ENCODE data around the gene TGFBR1. TPM values are rescaled to one million over a fixed set of nuclear protein-coding genes. Genes with fewer than 3 reads are reported as not detected.

TGFBR1 gene
- total and polyA plus RNA-seq, 2 donors (not counting 1 experiment from before 2014, with no cell fraction given), result 78.5 to 79.1 TPM

DNA sequence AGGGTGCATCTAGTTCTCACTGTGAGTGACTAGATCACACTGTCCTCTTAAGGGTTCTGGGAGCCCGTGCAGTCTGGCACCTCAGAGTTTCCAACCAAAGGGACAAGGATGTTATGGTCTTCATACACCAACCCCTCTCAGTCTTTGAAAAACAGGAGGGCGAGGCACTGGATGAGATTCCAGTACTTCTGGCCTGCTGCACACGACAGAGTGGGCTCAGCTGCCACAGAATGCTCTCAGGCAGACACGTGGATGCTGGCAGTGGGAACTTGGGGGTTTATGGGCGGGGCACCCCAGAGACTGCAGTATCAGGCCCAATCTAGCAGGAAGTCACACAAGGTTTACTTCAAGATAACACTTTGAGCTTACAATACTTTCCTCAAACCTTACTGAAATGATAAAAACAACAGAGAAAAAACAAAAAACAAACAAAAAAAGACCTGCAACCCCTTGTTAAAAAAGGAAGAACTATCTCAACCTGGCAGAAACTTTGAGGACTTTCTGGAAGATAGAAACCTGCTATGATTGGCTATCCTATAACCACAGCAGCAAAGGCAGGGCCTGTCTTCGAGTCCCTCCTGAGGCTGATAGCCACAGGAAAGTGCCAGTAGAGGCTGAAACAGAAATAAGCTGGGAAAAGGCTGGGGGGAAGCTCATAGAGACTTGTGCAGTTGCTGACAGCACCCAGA lies 28.3 kb upstream of the TGFBR1 start:
- Histone ChIP-seq H3K4me3 (replicated peaks in 1 of 4; ENCODE audit: control extremely low read depth in 1 of 4, insufficient read depth in 1 of 4, low read depth in 3 of 4, low read length in 4 of 4) (no peak overlapping the region), H3K27me3 (ENCODE audit: control insufficient read depth, insufficient read depth, low read length) (peaks cover 2% of the 10 kb centered on the region), H4K20me1 (ENCODE audit: control insufficient read depth, extremely low read depth, insufficient read depth, low read length) (no peaks in the 10 kb centered on the region), H3K27ac (ENCODE audit: insufficient read depth, low read length) (no peak overlapping the region), H3K36me3 (ENCODE audit: control insufficient read depth, insufficient read depth, low read length) (no peaks in the 10 kb centered on the region), H2AFZ (ENCODE audit: low read length) (no peak overlapping the region), H3K9ac (ENCODE audit: insufficient read depth, low read length) (no peak overlapping the region), H3K4me2 (ENCODE audit: extremely low read depth, insufficient read depth, low read length) (no peak overlapping the region), H3K79me2 (ENCODE audit: control insufficient read depth, insufficient read depth, low read length) (no peaks in the 10 kb centered on the region), H3K4me1 (ENCODE audit: control insufficient read depth, extremely low read depth, insufficient read depth, low read length) (peaks cover 10% of the 10 kb centered on the region), H3K9me3 (ENCODE audit: control insufficient read depth, insufficient read depth, low read depth, low read length) (no peaks in the 10 kb centered on the region)
- no peak for DNase-seq (ENCODE audit: low read depth in 2 of 2)
- TF ChIP-seq EZH2 (IDR thresholded peaks at IDR 0.05; ENCODE audit: low read length, missing control alignments) (no peak), CTCF (conservative IDR thresholded peaks at IDR 0.05 in 1 of 2, IDR thresholded peaks at IDR 0.05 in 1 of 2; ENCODE audit: low read depth in 1 of 2, low read length in 2 of 2) (no peak)

GRCh38 chr9:99078717-99079116 lies 26.2 kb upstream of the TGFBR1 start:
- TF ChIP-seq EZH2 (IDR thresholded peaks at IDR 0.05; ENCODE audit: low read length, missing control alignments) (no peak), CTCF (conservative IDR thresholded peaks at IDR 0.05 in 1 of 2, IDR thresholded peaks at IDR 0.05 in 1 of 2; ENCODE audit: low read depth in 1 of 2, low read length in 2 of 2) (no peak)
- Histone ChIP-seq H4K20me1 (ENCODE audit: control insufficient read depth, extremely low read depth, insufficient read depth, low read length) (no peaks in the 10 kb centered on the region), H3K9ac (ENCODE audit: insufficient read depth, low read length) (no peak overlapping the region), H2AFZ (ENCODE audit: low read length) (no peak overlapping the region), H3K4me2 (ENCODE audit: extremely low read depth, insufficient read depth, low read length) (no peak overlapping the region), H3K4me1 (ENCODE audit: control insufficient read depth, extremely low read depth, insufficient read depth, low read length) (peaks cover 7% of the 10 kb centered on the region), H3K36me3 (ENCODE audit: control insufficient read depth, insufficient read depth, low read length) (no peaks in the 10 kb centered on the region), H3K4me3 (replicated peaks in 1 of 4; ENCODE audit: control extremely low read depth in 1 of 4, insufficient read depth in 1 of 4, low read depth in 3 of 4, low read length in 4 of 4) (no peak overlapping the region), H3K27ac (ENCODE audit: insufficient read depth, low read length) (no peak overlapping the region), H3K27me3 (ENCODE audit: control insufficient read depth, insufficient read depth, low read length) (peaks cover 7% of the 10 kb centered on the region), H3K9me3 (ENCODE audit: control insufficient read depth, insufficient read depth, low read depth, low read length) (no peaks in the 10 kb centered on the region), H3K79me2 (ENCODE audit: control insufficient read depth, insufficient read depth, low read length) (no peaks in the 10 kb centered on the region)
- no peak for DNase-seq (ENCODE audit: low read depth in 2 of 2)

DNA sequence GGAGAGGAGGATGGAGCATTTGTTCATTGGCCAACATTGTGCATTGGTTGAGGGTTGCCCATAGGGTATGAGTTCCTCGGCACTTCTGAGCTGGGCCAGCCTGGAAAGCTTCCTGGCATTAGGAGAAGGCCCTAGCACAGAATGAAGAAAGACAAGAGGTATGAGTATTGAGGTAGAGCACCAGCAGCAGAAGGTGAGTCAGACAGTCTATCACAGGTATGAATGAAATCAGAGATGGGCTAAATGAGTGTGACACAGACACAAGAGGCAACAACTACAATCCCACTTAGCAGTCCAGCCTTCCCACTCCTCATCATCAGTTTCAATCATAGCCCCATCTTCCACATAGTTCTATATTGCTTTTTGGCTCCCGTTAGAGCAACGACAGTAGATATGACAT lies 25.4 kb upstream of the TGFBR1 start:
- no peak for DNase-seq (ENCODE audit: low read depth in 2 of 2)
- no peak overlapping the region for H3K4me2 ChIP-seq (ENCODE audit: extremely low read depth, insufficient read depth, low read length)

More for the DNA sequence above, 25.4 kb upstream of the TGFBR1 start:
- Histone ChIP-seq H3K79me2 (ENCODE audit: control insufficient read depth, insufficient read depth, low read length) (no peaks in the 10 kb centered on the region), H4K20me1 (ENCODE audit: control insufficient read depth, extremely low read depth, insufficient read depth, low read length) (no peaks in the 10 kb centered on the region), H3K4me1 (ENCODE audit: control insufficient read depth, extremely low read depth, insufficient read depth, low read length) (peaks cover 7% of the 10 kb centered on the region), H3K36me3 (ENCODE audit: control insufficient read depth, insufficient read depth, low read length) (no peaks in the 10 kb centered on the region), H3K27ac (ENCODE audit: insufficient read depth, low read length) (no peak overlapping the region), H3K4me3 (replicated peaks in 1 of 4; ENCODE audit: control extremely low read depth in 1 of 4, insufficient read depth in 1 of 4, low read depth in 3 of 4, low read length in 4 of 4) (no peak overlapping the region), H3K9ac (ENCODE audit: insufficient read depth, low read length) (no peak overlapping the region), H3K27me3 (ENCODE audit: control insufficient read depth, insufficient read depth, low read length) (peaks cover 7% of the 10 kb centered on the region), H3K9me3 (ENCODE audit: control insufficient read depth, insufficient read depth, low read depth, low read length) (no peaks in the 10 kb centered on the region), H2AFZ (ENCODE audit: low read length) (no peak overlapping the region)
- no peak for TF ChIP-seq EZH2 (IDR thresholded peaks at IDR 0.05; ENCODE audit: low read length, missing control alignments)
- TF ChIP-seq CTCF (conservative IDR thresholded peaks at IDR 0.05 in 1 of 2, IDR thresholded peaks at IDR 0.05 in 1 of 2; ENCODE audit: low read depth in 1 of 2, low read length in 2 of 2), result no peak
